MM.1S (cell line): Measurements from ENCODE around the gene ARHGEF1.

ENCODE experiments used
- DNase-seq: peaks from one replicate; pipeline ENCODE4 v3.0.0-alpha.2; 2015
- H2AFZ ChIP-seq: fragments of 300-600 bp; sonication (generic); 2 replicates; pipeline ENCODE4 v1.6.0; 2016; ENCODE audit warnings: antibody characterized with exemption, low read length
- H3F3A ChIP-seq: fragments of 300-600 bp; sonication (generic); 2 replicates; pipeline ENCODE4 v1.6.1; 2016; ENCODE audit warnings: mild to moderate bottlenecking, antibody characterized with exemption, low read length, moderate library complexity, mixed read lengths; ENCODE audit not compliant: insufficient read depth
- H3K27ac ChIP-seq: fragments of 300-600 bp; sonication (generic); 2 replicates; pipeline ENCODE4 v1.5.1; 2016; ENCODE audit warnings: mild to moderate bottlenecking, low read length
- H3K27me3 ChIP-seq: fragments of 300-600 bp; sonication (generic); replicated peaks from 2 replicates; pipeline ENCODE4 v1.6.0; 2016; ENCODE audit warnings: low read length; ENCODE audit not compliant: insufficient read depth
- H3K36me3 ChIP-seq: fragments of 300-600 bp; sonication (generic); replicated peaks from 2 replicates; pipeline ENCODE4 v1.6.1; 2016; ENCODE audit warnings: mild to moderate bottlenecking, low read length, mixed read lengths; ENCODE audit not compliant: insufficient read depth
- H3K4me1 ChIP-seq: fragments of 300-600 bp; sonication (generic); 2 replicates; pipeline ENCODE4 v1.6.1; 2016; ENCODE audit warnings: low read length, mixed read lengths
- H3K4me2 ChIP-seq: fragments of 300-600 bp; sonication (generic); 2 replicates; pipeline ENCODE4 v1.6.0; 2016; ENCODE audit warnings: low read depth, low read length
- H3K4me3 ChIP-seq: fragments of 300-600 bp; sonication (generic); 2 replicates; pipeline ENCODE4 v1.5.1; 2016; ENCODE audit warnings: low read length, mixed read lengths
- H3K79me2 ChIP-seq: fragments of 300-600 bp; sonication (generic); 2 replicates; pipeline ENCODE4 v1.6.1; 2016; ENCODE audit warnings: mixed run types, low read length, mixed read lengths
- H3K9ac ChIP-seq: fragments of 300-600 bp; sonication (generic); 2 replicates; pipeline ENCODE4 v1.6.1; 2016; ENCODE audit warnings: low read length, mixed read lengths
- H3K9me2 ChIP-seq: fragments of 300-600 bp; sonication (generic); replicated peaks from 2 replicates; pipeline ENCODE4 v1.6.1; 2016; ENCODE audit warnings: mild to moderate bottlenecking, low read length, mixed read lengths; ENCODE audit not compliant: insufficient read depth
- H3K9me3 ChIP-seq: fragments of 300-600 bp; sonication (generic); replicated peaks from 2 replicates; pipeline ENCODE4 v1.6.1; 2016; ENCODE audit warnings: mild to moderate bottlenecking, low read length, mixed read lengths; ENCODE audit not compliant: insufficient read depth
- H4K20me1 ChIP-seq: fragments of 300-600 bp; sonication (generic); 2 replicates; pipeline ENCODE4 v1.6.1; 2016; ENCODE audit warnings: mild to moderate bottlenecking, low read length, moderate library complexity, mixed read lengths; ENCODE audit not compliant: insufficient read depth
- EZH2 ChIP-seq: fragments of 300-600 bp; sonication (generic); optimal IDR thresholded peaks from 2 replicates; pipeline ENCODE3; 2017; ENCODE audit warnings: low read depth, mild to moderate bottlenecking, antibody characterized with exemption, low read length, mixed read lengths
- EZH2phosphoT487 ChIP-seq: fragments of 300-600 bp; sonication (generic); IDR thresholded peaks from 2 replicates; pipeline ENCODE4 v1.6.1; 2018; ENCODE audit warnings: antibody characterized with exemption, low read length
- TF ChIP-seq, protein P1 (sequence below): fragments of 300-600 bp; sonication (generic); IDR thresholded peaks from 2 replicates; pipeline ENCODE4 v1.5.1; 2016; ENCODE audit warnings: antibody characterized with exemption, low read length, mixed read lengths

ARHGEF1 gene

DNA sequence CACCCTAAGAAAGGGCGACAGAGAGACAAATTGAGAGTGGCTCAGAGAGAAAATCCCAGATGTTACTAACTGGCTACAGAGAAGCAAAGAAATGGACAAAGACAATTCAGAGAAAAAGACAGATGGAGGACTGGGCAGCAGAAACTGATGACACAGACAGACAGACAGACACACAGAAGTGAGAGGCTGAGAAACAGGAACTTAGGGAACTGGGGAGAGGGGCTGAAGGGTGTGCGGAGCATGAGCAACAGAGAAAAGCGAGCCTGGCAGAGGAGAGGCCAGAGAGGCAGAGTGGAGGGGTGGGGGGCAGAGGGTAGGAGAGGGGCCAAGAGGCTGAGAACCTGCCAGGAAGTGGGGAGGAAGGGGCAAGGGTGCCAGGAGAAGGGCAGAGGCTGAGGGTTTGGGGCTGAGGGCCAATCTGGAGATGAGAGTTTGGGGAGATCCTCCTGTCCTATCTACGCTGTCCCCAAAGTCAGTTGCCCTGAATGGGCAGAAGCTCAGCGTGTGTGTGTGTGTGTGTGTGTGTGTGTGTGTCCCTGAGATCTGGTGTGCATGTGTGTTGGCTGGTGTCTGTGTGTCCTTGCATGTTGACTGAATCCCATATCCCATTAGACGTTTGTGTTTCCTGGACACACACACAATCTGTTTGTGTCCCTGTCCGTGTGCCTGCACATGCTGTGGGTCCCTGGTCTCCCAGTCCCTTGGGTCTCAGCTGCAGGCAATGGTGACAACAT lies 50.9 kb downstream of the ARHGEF1 start:
- H3K27ac ChIP-seq: no peak overlapping the region
- DNase-seq: no peak
- H3K4me1 ChIP-seq: peaks cover 5% of the 10 kb centered on the region; the same call in 1 of the 2 replicates

DNA sequence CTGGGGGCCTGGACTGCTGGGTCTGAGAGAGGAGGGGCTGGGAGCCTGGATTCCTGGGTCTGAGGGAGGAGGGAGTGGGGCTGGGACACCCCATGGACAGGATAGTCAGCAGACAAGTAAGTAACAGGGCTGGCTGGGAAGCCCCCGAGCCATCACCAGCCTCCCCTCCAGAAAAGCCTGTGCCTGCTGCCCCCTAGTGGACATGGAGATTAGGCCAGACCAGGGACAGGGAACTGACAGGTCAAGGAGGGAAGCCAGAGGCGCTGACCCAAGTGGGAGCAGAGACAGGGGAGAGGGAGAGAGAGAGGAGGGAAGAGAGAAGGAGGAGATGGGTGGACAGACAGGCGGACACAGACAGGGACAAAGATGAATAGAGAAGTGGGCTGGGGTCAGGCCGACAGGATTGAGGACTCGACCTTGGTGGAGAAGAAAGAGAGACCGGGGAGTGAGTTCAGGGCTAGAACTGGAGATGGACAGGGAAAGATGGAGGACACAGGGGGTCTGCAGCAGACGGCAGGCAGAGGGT lies 51.9 kb downstream of the ARHGEF1 start:
- no peak overlapping the region for H3K9ac ChIP-seq
- no peaks in the 10 kb centered on the region for H3K9me3 ChIP-seq
- H3K79me2 ChIP-seq: no peaks in the 10 kb centered on the region
- peaks cover 58% of the 10 kb centered on the region for H3K27me3 ChIP-seq
- H3K27ac ChIP-seq: no peak overlapping the region
- TF ChIP-seq, protein P1, sequence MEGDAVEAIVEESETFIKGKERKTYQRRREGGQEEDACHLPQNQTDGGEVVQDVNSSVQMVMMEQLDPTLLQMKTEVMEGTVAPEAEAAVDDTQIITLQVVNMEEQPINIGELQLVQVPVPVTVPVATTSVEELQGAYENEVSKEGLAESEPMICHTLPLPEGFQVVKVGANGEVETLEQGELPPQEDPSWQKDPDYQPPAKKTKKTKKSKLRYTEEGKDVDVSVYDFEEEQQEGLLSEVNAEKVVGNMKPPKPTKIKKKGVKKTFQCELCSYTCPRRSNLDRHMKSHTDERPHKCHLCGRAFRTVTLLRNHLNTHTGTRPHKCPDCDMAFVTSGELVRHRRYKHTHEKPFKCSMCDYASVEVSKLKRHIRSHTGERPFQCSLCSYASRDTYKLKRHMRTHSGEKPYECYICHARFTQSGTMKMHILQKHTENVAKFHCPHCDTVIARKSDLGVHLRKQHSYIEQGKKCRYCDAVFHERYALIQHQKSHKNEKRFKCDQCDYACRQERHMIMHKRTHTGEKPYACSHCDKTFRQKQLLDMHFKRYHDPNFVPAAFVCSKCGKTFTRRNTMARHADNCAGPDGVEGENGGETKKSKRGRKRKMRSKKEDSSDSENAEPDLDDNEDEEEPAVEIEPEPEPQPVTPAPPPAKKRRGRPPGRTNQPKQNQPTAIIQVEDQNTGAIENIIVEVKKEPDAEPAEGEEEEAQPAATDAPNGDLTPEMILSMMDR: peak; percentile 93
- TF ChIP-seq EZH2phosphoT487: no peak
- DNase-seq: peak; percentile 55
- H3K36me3 ChIP-seq: no peaks in the 10 kb centered on the region
- H3K4me3 ChIP-seq: no peak overlapping the region
- no peaks in the 10 kb centered on the region for H3K4me1 ChIP-seq
- H4K20me1 ChIP-seq: no peaks in the 10 kb centered on the region
- H3F3A ChIP-seq: no peaks in the 10 kb centered on the region
- H2AFZ ChIP-seq: no peak overlapping the region
- H3K9me2 ChIP-seq: no peaks in the 10 kb centered on the region
- no peak overlapping the region for H3K4me2 ChIP-seq

More for the DNA sequence above, 50.9 kb downstream of the ARHGEF1 start:
- Histone ChIP-seq H2AFZ (no peak overlapping the region), H3K79me2 (no peaks in the 10 kb centered on the region), H3F3A (no peaks in the 10 kb centered on the region), H3K9me2 (no peaks in the 10 kb centered on the region), H3K4me3 (no peak overlapping the region), H3K9ac (no peak overlapping the region), H4K20me1 (no peaks in the 10 kb centered on the region), H3K36me3 (no peaks in the 10 kb centered on the region), H3K9me3 (no peaks in the 10 kb centered on the region), H3K27me3 (peaks cover 69% of the 10 kb centered on the region), H3K4me2 (no peak overlapping the region)
- TF ChIP-seq EZH2phosphoT487: no peak
- TF ChIP-seq, protein P1: no peak
- no peak for TF ChIP-seq EZH2

DNA sequence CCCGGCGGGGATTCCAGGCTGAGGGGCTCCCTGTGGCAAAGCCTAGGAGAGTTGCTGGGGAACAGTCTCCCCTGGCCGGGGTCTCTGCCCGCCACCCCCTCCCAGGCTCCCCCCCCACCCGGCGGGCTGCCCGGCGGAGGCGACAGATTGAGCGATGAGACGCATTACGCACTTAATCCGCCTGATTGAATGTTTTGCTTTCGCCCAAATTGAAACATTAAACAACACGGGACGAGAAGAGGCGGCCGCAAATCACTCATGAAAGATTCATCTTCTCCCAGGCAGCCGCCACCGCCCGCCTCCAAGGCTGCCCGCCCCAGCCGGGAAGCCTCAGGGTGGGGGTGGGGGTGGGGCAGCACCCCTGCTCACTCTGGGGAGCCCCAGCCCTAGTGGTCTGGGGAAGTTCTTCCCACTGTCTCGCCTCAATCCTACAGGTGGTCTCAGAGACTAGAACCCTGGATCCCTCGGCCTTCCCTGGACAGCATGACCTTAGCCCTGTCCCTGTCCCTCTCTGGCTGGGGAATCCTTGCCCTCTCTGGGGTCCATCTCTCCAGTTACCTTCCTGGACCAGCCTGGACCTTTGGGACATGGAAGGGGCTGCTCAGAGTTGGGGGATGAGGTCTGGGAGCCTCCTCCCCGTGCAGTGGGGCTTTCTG lies 52.9 kb downstream of the ARHGEF1 start:
- H3K9me3 ChIP-seq: no peaks in the 10 kb centered on the region
- no peaks in the 10 kb centered on the region for H3K79me2 ChIP-seq
- no peaks in the 10 kb centered on the region for H4K20me1 ChIP-seq
- no peak overlapping the region for H3K27ac ChIP-seq
- H3K27me3 ChIP-seq: peaks cover 53% of the 10 kb centered on the region
- no peak for DNase-seq
- H2AFZ ChIP-seq: no peak overlapping the region
- TF ChIP-seq EZH2phosphoT487 (no peak), EZH2 (no peak)
- TF ChIP-seq, protein P1: no peak
- H3K9me2 ChIP-seq: no peaks in the 10 kb centered on the region
- no peaks in the 10 kb centered on the region for H3F3A ChIP-seq
- no peak overlapping the region for H3K9ac ChIP-seq
- H3K36me3 ChIP-seq: no peaks in the 10 kb centered on the region
- no peak overlapping the region for H3K4me2 ChIP-seq
- H3K4me1 ChIP-seq: no peaks in the 10 kb centered on the region
- H3K4me3 ChIP-seq: no peak overlapping the region
